Activated CD4-positive, alpha-beta T cell treated with anti-CD3 and anti-CD28 coated beads, Interleukin-2, amount 50 U/mL, for 16 hours (primary cell): ENCODE measurements around the gene SLC28A1.
"Not testable (repeated sequence)": the region's sequence is repeated elsewhere in the genome, so short reads cannot be mapped to it uniquely, and the experiment has no call there.

Experiments used
- DNase-seq: peaks from one replicate; pipeline ENCODE4 v3.0.0-alpha.2; 2020

The SLC28A1 gene

DNA sequence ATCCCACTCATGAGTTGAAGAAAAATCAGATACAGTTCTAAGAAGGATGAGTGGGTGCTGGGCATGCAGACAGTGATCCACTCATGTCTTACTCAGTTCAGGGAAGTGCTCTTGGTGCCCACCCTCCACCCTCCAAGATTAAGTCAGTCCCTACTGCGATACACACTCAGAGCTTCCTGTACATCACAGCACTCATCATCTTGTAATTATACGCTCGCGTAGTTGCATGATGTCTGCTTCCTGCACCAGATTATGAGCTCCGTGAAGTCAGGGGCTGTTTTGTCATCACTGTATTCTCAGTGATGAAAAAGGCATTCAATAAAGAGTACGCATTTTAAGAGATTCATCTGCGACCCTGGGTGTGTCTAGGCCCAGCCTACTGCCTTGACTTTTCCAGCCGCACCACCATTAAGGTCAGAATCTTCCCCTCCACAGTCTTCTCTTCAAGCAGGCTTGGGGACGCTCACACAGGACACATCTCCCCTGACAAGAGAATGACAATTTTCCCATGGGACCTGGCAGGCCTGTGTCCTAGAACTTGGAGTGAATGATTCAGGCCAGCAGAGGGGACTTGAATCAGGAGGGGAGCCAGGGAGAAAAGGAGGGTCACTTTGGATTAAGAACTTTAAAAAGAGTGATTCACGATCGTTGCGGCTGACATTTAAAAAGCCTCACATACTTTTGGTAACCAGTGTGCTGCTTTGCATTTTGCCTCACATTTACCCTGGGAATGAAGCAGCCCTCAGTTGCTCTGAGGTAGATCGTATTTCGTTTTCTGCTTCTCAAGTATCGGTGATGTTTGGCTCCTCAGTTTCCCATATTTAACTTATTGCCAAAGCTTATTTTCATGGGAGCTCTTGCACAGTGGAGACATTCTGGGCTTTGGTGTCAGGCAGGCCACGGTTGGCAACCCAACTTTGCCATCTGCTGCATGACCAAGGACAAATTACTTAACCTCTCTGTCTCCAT lies 89.3 kb downstream of the SLC28A1 start:
- no peak for DNase-seq

DNA sequence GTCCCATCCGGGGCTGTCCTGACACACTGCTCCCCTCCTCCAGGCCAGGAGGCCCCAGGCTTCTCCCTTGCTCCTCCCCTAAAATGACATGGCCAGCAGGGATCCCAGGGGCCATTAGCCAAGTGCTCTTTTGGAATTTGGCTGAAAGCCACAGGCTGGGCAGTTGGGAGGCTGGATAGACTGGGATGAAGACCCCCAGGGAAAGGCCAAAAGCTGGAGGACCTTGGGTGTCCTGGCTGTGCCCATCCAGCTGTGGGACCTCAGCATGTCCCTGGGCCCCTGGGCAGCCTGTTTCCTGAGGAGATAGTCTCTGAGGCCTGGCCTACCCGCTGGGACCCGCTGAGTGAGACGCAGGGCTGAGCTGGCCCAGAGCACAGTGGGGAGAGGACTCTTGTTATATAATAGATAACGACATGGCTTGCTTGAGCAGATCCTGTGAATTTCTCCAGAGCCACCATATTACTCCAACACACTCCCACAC lies 91.4 kb downstream of the SLC28A1 start:
- no peak for DNase-seq

GRCh38 chr15:84976746-84977345 lies 92.4 kb downstream of the SLC28A1 start:
- DNase-seq: no peak

DNA sequence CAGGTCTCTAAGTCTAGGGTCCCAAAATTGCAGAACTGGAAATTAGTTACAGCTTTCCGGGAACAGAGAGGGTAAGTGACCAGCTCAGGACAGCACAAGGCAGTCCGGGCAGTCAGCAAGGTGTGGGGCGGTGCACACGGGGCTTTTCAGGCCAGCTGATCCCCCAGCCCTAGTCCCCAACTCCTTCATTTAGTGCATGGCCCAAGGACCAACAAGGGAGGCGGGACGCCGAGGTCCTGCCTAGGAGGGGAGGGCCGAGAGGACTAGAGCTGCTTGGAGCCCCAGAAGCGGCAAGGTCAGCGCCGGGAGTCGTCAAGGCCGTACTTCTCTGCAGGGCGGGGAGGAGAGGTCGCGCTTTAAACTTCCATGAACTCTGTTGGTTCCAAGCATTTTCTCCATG lies 95.2 kb downstream of the SLC28A1 start:
- no peak for DNase-seq

GRCh38 chr15:84980196-84981053 lies 96.0 kb downstream of the SLC28A1 start:
- peak; percentile 81 for DNase-seq

GRCh38 chr15:84981054-84981710 lies 96.7 kb downstream of the SLC28A1 start:
- DNase-seq: peak; percentile 96

DNA sequence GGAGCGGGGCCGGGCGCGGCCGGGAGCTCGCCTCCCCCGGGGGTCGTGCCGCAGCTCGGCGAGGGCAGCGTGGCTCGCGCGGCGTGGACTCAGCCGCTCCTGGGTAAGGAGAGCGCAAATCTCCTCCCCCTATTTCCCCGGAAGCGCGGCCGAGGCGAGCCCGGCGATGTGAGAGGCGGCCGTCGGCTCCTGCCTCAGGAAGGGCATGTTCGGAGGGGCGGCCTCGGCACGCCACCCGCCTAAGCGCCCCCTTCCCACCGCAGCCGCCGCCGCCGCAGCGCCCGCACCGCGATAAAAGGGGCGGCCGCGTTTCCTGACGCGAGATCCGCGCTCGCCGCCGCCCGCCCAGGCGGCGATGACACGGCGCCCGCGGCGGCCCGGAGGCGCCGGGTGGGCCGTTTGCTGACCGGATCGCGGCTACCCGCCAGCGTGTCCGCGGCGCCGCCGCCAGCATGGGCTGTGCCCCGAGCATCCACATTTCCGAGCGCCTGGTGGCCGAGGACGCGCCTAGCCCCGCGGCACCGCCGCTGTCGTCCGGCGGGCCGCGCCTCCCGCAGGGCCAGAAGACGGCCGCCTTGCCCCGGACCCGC lies 97.3 kb downstream of the SLC28A1 start, which contains the start of gene PDE8A:
PDE8A (plus strand) TSS at position 146 of the 590 bp plus-strand sequence; CDS start at position 453, 307 bp downstream.
- DNase-seq: peak; percentile 50

DNA sequence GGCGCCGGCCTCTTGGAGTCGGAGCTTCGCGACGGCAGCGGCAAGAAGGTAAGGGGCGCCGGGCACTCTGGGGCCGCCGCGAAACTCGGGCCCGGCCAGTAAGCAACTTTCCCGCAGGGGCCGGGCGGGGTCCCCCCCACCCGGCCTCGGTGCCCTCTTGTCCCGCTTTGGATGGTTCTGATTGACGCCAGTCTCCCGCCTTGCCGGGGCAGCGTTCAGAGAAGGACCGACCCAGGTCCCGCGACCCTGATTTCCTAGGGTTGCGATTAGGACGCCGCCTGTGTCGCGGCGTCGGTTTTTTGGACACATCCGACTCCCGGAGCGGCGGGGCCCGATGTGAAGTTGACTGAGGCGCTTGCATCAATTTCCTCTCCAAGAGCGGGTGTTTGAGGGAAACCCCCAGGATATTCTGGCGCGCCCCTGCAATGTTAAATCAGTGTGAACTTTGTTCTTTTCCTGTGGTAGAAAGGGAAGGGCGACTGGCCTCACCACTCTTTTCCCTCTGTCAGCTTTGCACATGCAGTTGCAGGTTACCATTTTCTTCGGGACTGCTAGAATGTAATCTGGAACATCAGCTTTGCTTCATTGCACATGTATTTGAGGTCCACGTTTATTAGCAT lies 97.9 kb downstream of the SLC28A1 start:
- DNase-seq: peak; percentile 42

DNA sequence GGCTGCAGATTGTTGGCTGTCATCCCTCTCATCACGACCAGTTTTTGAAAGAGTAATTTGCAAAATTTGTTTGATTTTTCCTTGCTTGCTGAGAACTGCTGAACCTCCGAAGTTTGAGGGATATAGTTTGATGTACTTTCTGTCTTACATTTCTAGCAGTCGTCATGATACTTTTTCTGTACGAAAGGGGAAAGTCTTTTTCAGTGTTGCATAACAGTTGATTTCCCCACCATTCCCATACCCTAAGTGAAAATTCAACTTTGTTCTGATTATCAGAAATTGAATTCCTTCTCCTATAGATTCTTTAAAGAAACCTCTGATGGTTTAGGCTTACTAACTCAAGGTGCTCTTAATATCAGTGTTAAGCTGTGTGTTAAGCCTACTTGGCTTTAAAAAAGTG lies 98.8 kb downstream of the SLC28A1 start:
- DNase-seq: no peak

DNA sequence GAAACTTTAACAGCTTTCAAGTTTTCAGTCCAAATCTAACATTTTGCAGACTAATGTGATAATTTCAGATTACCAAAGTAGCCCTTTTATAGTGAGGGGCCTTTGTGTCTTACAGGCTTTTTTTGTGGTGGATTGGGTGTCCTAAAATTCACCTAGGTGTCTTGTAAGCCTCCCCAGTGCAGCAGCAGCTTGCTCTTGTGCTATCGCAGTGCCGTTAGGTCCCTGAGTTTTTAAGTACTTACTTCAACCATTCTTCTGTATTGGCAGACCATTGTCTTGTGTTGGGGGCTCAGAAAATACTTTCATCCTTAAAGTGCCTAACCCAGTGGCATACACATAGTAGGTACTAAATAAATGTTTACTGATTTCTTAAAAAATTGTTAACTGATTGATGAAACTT lies 99.2 kb downstream of the SLC28A1 start:
- DNase-seq: no peak

DNA sequence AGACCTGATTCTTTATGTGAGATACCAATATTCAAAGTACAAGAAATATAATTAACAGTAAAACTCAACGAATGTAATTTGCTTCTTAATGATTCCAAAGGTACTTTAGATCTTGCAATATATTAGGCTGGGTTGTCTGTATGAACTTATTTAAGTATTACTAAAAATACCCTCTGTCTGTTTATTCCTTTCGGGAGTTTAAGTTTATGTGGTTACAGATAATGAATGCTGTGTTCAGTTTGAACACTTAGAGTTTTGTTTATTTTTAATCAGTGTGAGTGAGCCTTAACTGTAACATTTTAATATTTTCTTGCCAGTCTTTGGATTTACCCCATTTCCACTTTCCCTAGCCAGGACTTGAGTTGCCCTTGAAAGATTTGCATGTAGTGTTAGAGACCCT lies 100.7 kb downstream of the SLC28A1 start:
- DNase-seq: no peak

- not testable (repeated sequence) for DNase-seq
Measured at GRCh38 chr15:84987351-84987750, 102.9 kb downstream of the SLC28A1 start.

- peak; percentile 16 for DNase-seq
Measured at GRCh38 chr15:84987949-84988624, 103.6 kb downstream of the SLC28A1 start.

DNA sequence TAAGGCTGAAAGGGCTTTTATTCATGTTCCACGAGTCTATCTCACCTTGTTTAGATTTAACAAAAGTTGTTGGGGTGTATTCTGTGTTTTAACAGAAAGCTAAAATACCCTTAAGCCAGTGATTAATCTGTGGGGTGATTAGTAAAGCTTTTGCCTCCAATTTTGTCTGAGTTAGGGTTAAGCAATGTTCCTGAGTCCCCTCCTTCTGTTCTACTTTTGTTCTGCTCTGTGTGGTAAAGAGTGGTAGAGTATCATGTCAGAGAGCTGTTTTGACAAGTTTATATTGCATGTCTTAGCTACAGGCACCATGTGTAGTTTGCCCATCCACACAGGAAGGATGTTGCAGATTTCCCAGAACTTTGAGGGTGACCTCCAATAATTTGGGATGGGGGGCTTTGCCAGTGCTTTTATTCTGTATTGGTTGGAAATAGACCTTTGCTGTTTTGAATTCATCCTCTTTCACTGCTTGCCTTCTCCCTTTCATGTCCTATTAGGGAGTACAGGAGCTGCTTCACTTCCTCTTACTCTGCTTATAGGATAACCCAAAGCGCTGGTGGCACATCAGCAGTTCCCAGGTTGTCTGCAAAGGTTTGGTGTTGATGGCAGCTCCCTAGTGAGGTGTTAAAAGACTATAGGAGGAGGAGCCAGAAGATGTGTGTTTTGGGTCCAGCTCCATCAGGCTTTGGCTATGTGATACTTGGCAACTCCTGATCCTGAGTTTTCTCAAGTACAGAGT lies 104.6 kb downstream of the SLC28A1 start:
- DNase-seq: no peak

DNA sequence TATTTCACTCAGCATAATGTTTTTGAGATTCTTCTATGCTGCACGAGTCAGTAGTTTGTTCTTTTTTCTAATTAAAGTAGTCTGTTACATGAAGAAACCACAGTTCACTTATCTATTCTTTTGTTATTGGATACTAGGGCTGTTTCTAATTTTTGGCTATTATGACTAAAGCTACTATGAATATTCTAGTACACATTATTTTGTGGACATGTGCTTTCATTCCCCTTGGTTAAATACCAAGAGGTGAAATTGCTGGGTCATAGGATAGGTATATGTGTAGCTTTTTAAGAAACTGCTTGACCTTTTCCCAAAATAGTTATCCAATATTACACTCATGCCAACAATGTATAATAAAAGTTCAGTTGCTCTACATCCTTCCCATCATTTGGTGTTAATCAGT lies 106.0 kb downstream of the SLC28A1 start:
- DNase-seq: no peak

DNA sequence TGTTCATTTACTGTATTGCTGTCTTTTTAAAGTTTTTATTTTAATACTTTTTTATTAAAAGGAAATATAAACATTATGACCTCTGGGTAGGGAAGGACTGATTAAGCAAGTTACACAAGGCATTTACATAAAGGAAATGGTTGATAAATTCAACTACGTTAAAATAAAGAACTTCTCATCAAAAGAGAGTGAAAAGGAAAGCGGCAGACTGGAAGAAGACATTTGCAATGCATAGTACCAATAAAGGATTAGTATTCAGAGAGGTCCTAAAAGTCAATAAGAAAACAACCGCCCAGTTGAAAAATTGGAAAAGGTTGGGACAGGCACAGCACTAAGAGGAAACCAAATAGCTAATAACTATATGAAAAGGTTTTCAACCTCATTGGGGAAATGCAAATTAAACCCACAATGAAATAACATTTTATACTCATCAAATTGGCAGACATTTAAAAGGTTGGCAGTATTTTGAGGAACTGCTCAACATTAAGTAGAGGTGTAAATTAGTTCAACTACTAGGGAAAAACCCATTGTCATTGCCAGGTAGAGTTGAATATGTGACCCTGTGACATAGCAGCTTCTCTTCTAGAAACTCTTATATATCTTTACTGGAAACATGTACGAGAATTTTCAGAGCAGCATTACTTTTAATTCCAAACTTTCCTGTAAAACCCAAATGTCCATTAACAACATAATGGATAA lies 106.7 kb downstream of the SLC28A1 start:
- DNase-seq: no peak

- DNase-seq: peak; percentile 53
Measured at GRCh38 chr15:84992157-84992944, 107.9 kb downstream of the SLC28A1 start.
